GM12891 (cell line): ENCODE data around the gene EVA1A.

Source experiments
- PAX5 ChIP-seq: IDR thresholded peaks from 2 replicates; pipeline ENCODE4 v1.6.1; 2011; ENCODE audit warnings: low read length, moderate library complexity, mild to moderate bottlenecking; ENCODE audit not compliant: insufficient read depth, severe bottlenecking
- POLR2A ChIP-seq: IDR thresholded peaks from 2 replicates; pipeline ENCODE4 v1.6.1; 2011; ENCODE audit warnings: low read depth, low read length, control low read depth
- POLR2AphosphoS5 ChIP-seq: IDR thresholded peaks from 2 replicates; pipeline ENCODE4 v1.6.1; 2011; ENCODE audit warnings: low read depth, low read length, control low read depth
- TAF1 ChIP-seq: IDR thresholded peaks from 2 replicates; pipeline ENCODE4 v1.6.1; 2011; ENCODE audit warnings: low read depth, low read length, control low read depth

GRCh38 chr2:75560768-75561565, at the start of gene EVA1A:
- TF ChIP-seq POLR2A (no peak), POLR2AphosphoS5 (no peak), TAF1 (no peak), PAX5 (no peak)
